Subcutaneous abdominal adipose tissue (tissue), 5 donors: ENCODE results near the gene ZBTB12.
A peak's percentile ranks its signal among the peaks of the same experiment; 100 is the strongest.
"Not testable (repeated sequence)": the region's sequence is repeated elsewhere in the genome, so short reads cannot be mapped to it uniquely, and the experiment has no call there.

ENCODE experiments used
- H3K27ac ChIP-seq: one replicate; pipeline ENCODE4 v1.7.0; 2013; ENCODE audit warnings: low read depth, mild to moderate bottlenecking, inconsistent platforms, low read length, moderate library complexity
- H3K27me3 ChIP-seq, 5 donors: one replicate each; pipeline ENCODE4 v1.7.0; 2013; ENCODE audit warnings: low read length in 5 of 5, inconsistent platforms in 1 of 5; ENCODE audit not compliant: control insufficient read depth in 5 of 5, insufficient read depth in 4 of 5
- H3K36me3 ChIP-seq, 5 donors: one replicate each; pipeline ENCODE4 v1.7.0; 2013; ENCODE audit warnings: low read length in 5 of 5; ENCODE audit not compliant: control insufficient read depth in 5 of 5, insufficient read depth in 5 of 5
- H3K4me1 ChIP-seq, 5 donors: one replicate each; pipeline ENCODE4 v1.7.0; 2013; ENCODE audit warnings: low read length in 5 of 5, mild to moderate bottlenecking in 3 of 5, moderate library complexity in 1 of 5; ENCODE audit not compliant: control insufficient read depth in 5 of 5, insufficient read depth in 5 of 5
- H3K4me3 ChIP-seq, 5 donors: one replicate each; pipeline ENCODE4 v1.7.0; 2013; ENCODE audit warnings: low read length in 5 of 5, low read depth in 1 of 5
- H3K9ac ChIP-seq, 5 donors: one replicate each; pipeline ENCODE4 v1.7.0; 2013; ENCODE audit warnings: low read length in 5 of 5, mild to moderate bottlenecking in 4 of 5, moderate library complexity in 3 of 5
- H3K9me3 ChIP-seq, 5 donors: one replicate each; pipeline ENCODE4 v1.7.0; 2013; ENCODE audit warnings: low read length in 5 of 5; ENCODE audit not compliant: control insufficient read depth in 5 of 5
- donor health status: healthy.
- donor health status: healthy.
- donor health status: healthy.
- donor health status: healthy.
- donor health status: healthy.

ZBTB12 gene

GRCh38 chr6:31861150-31861549 is 40.7 kb downstream of the ZBTB12 start:
- H3K9me3 ChIP-seq: no peaks in the 10 kb centered on the region
- no peaks in the 10 kb centered on the region for H3K27me3 ChIP-seq
- H3K4me1 ChIP-seq: peaks cover 3 to 26% (median 22%) of the 10 kb centered on the region in 5 donors
- H3K9ac ChIP-seq: peak overlapping the region in 2 of 5 donors; percentile 6 to 28
- H3K4me3 ChIP-seq: peak overlapping the region in 2 of 5 donors; percentile 90 to 95
- no peak overlapping the region for H3K27ac ChIP-seq
- peaks cover 0 to 41% (median 30%) of the 10 kb centered on the region in 5 donors for H3K36me3 ChIP-seq

DNA sequence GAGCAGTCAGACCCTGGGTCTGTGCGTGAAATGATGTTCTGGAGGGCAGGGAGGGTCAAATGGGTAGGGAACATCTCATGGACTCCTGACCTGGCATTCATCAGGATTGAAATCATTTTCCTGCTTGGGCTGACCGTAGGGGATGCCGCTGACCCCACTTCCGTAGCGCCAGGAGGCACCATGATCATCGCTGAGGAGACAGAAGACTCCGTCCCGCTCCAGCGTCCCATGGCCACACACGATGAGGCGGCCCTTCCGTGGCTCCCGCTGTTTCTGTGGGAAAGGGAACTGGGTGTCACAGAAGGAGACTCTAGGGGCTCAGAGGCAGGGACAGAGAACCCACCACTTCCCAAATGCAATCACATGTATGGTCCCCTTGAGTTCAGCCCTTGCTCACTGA is 41.5 kb downstream of the ZBTB12 start:
- H3K4me3 ChIP-seq: no peak overlapping the region
- no peak overlapping the region for H3K9ac ChIP-seq
- H3K9me3 ChIP-seq: no peaks in the 10 kb centered on the region
- H3K36me3 ChIP-seq: peaks cover 0 to 43% (median 30%) of the 10 kb centered on the region in 5 donors
- H3K27ac ChIP-seq: no peak overlapping the region
- H3K4me1 ChIP-seq: peaks cover 3 to 26% (median 22%) of the 10 kb centered on the region in 5 donors
- H3K27me3 ChIP-seq: no peaks in the 10 kb centered on the region

- H3K9me3 ChIP-seq: no peaks in the 10 kb centered on the region
- no peak overlapping the region for H3K27ac ChIP-seq
- H3K27me3 ChIP-seq: no peaks in the 10 kb centered on the region
- H3K4me1 ChIP-seq: peaks cover 3 to 26% (median 22%) of the 10 kb centered on the region in 5 donors
- peaks cover 0 to 45% (median 30%) of the 10 kb centered on the region in 5 donors for H3K36me3 ChIP-seq
- no peak overlapping the region for H3K9ac ChIP-seq
- H3K4me3 ChIP-seq: no peak overlapping the region
These were observed 42.0 kb downstream of the ZBTB12 start for GRCh38 chr6:31859923-31860322.

GRCh38 chr6:31858707-31859106 is 43.2 kb downstream of the ZBTB12 start:
- peaks cover 0 to 45% (median 30%) of the 10 kb centered on the region in 5 donors for H3K36me3 ChIP-seq
- peaks cover 1 to 19% (median 15%) of the 10 kb centered on the region in 5 donors for H3K4me1 ChIP-seq
- H3K4me3 ChIP-seq: no peak overlapping the region
- no peaks in the 10 kb centered on the region for H3K27me3 ChIP-seq
- H3K9ac ChIP-seq: no peak overlapping the region
- no peaks in the 10 kb centered on the region for H3K9me3 ChIP-seq
- H3K27ac ChIP-seq: no peak overlapping the region

- not testable (repeated sequence) for H3K27ac ChIP-seq, H3K9ac ChIP-seq, H3K27me3 ChIP-seq, H3K9me3 ChIP-seq, H3K4me3 ChIP-seq
- Histone ChIP-seq H3K4me1 (peaks cover 1 to 12% (median 10%) of the 10 kb centered on the region in 5 donors), H3K36me3 (peaks cover 0 to 45% (median 30%) of the 10 kb centered on the region in 5 donors)
These were observed 44.1 kb downstream of the ZBTB12 start for GRCh38 chr6:31857774-31858173.

- not testable (repeated sequence) for H3K36me3 ChIP-seq, H3K27me3 ChIP-seq, H3K9ac ChIP-seq, H3K4me3 ChIP-seq, H3K4me1 ChIP-seq, H3K27ac ChIP-seq, H3K9me3 ChIP-seq
These were observed 49.7 kb downstream of the ZBTB12 start for GRCh38 chr6:31851980-31852718.

GRCh38 chr6:31851485-31851832 is 50.4 kb downstream of the ZBTB12 start:
- H3K36me3 ChIP-seq: peaks cover 0 to 3% (median 0%) of the 10 kb centered on the region in 5 donors
- no peak overlapping the region for H3K9ac ChIP-seq

GRCh38 chr6:31850765-31851484 is 51.0 kb downstream of the ZBTB12 start:
- peaks cover 0 to 3% (median 0%) of the 10 kb centered on the region in 5 donors for H3K36me3 ChIP-seq
- H3K27ac ChIP-seq: no peak overlapping the region
- no peaks in the 10 kb centered on the region for H3K9me3 ChIP-seq
- no peaks in the 10 kb centered on the region for H3K27me3 ChIP-seq
- H3K4me1 ChIP-seq: no peaks in the 10 kb centered on the region
- H3K9ac ChIP-seq: no peak overlapping the region
- H3K4me3 ChIP-seq: no peak overlapping the region

More at GRCh38 chr6:31851485-31851832, 50.4 kb downstream of the ZBTB12 start:
- Histone ChIP-seq H3K4me1 (no peaks in the 10 kb centered on the region), H3K27me3 (no peaks in the 10 kb centered on the region), H3K27ac (no peak overlapping the region), H3K4me3 (no peak overlapping the region), H3K9me3 (no peaks in the 10 kb centered on the region)
